Endothelial cell of umbilical vein (primary cell): ENCODE measurements around the gene WDR76. TPM values are rescaled to one million over a fixed set of nuclear protein-coding genes. Genes with fewer than 3 reads are reported as not detected.
A peak's percentile ranks its signal among the peaks of the same experiment; 100 is the strongest.

Experiments used
- BruUV-seq: library from RNA; stranded (reverse); fragments of 400-500 nt; replicated peaks from 2 replicates; lab custom pipeline; 2021; lab: Mats Ljungman, UMichigan
- CTCF ChIA-PET: fragments of 300-600, 350-600 bp; sonication (Branson Sonifier 250); formaldehyde crosslinking; loops from one replicate; lab custom pipeline; 2021; ENCODE audit warnings: antibody characterized with exemption, inconsistent platforms; lab: Charles Lee
- POLR2A ChIA-PET: fragments of 300-600, 350-600 bp; sonication (Branson Sonifier 250); formaldehyde crosslinking; loops from one replicate; lab custom pipeline; 2021; ENCODE audit warnings: antibody characterized with exemption, inconsistent platforms; lab: Charles Lee
- DNase-seq: peaks from one replicate; pipeline ENCODE4 v3.0.0-alpha.2; 2011; ENCODE audit warnings: low read depth, low spot score
- FAIRE-seq: peaks from 2 replicates; lab custom pipeline; 2011; peaks lifted over from hg19 to GRCh38; lab: Jason Lieb, UNC
- H2AFZ ChIP-seq: 2 replicates; pipeline ENCODE4 v1.6.0; 2012; ENCODE audit warnings: low read depth, low read length, control low read depth, inconsistent platforms
- H3K27ac ChIP-seq: 2 replicates; pipeline ENCODE4 v1.5.1; 2011; ENCODE audit warnings: low read depth, mild to moderate bottlenecking, control low read depth, low read length, moderate library complexity; ENCODE audit not compliant: insufficient read depth
- H3K27me3 ChIP-seq, 2 experiments: 2 replicates each; pipeline versions ENCODE4 v1.6.0 to v1.6.1; 2011; ENCODE audit warnings: low read length in 2 of 2, mixed read lengths in 1 of 2; ENCODE audit not compliant: control insufficient read depth in 2 of 2, insufficient read depth in 2 of 2
- H3K36me3 ChIP-seq, 2 experiments: 2 replicates in 1 of 2; 3 replicates in 1 of 2; pipeline ENCODE4 v1.5.1; 2011; ENCODE audit warnings: low read length in 2 of 2, mild to moderate bottlenecking in 1 of 2, moderate library complexity in 1 of 2; ENCODE audit not compliant: control insufficient read depth in 2 of 2, insufficient read depth in 2 of 2; ENCODE audit errors: extremely low read depth in 1 of 2
- H3K4me1 ChIP-seq: 3 replicates; pipeline ENCODE4 v1.5.1; 2011; ENCODE audit warnings: mild to moderate bottlenecking, low read length; ENCODE audit not compliant: control insufficient read depth, insufficient read depth; ENCODE audit errors: extremely low read depth
- H3K4me2 ChIP-seq: 2 replicates; pipeline ENCODE4 v1.6.1; 2011; ENCODE audit warnings: low read length, control low read depth, mixed read lengths; ENCODE audit not compliant: insufficient read depth
- H3K4me3 ChIP-seq, 3 experiments: fragments of 200-600 bp in 1 of 3; sonication (generic), shearing (Covaris generic) in 1 of 3; replicated peaks in 1 of 3; 2 replicates each; pipeline ENCODE4 v1.5.1; 2011 to 2016; ENCODE audit warnings: control low read depth in 3 of 3, low read length in 3 of 3, mild to moderate bottlenecking in 2 of 3, inconsistent platforms in 1 of 3, low read depth in 1 of 3, moderate library complexity in 1 of 3; ENCODE audit not compliant: insufficient read depth in 1 of 3
- H3K79me2 ChIP-seq: 2 replicates; pipeline ENCODE4 v1.6.0; 2012; ENCODE audit warnings: low read length, inconsistent platforms; ENCODE audit not compliant: control insufficient read depth, insufficient read depth
- H3K9ac ChIP-seq: replicated peaks from 2 replicates; pipeline ENCODE3; 2011; ENCODE audit warnings: low read length, control low read depth; ENCODE audit not compliant: insufficient read depth; ENCODE audit errors: extremely low read depth
- H3K9me1 ChIP-seq: replicated peaks from 3 replicates; pipeline ENCODE4 v1.6.0; 2011; ENCODE audit warnings: mild to moderate bottlenecking, low read length; ENCODE audit not compliant: control insufficient read depth, insufficient read depth; ENCODE audit errors: extremely low read depth
- H3K9me3 ChIP-seq: replicated peaks from 2 replicates; pipeline ENCODE4 v1.5.1; 2012; ENCODE audit warnings: low read length, inconsistent platforms; ENCODE audit not compliant: control insufficient read depth, insufficient read depth
- H4K20me1 ChIP-seq: replicated peaks from 2 replicates; pipeline ENCODE3; 2011; ENCODE audit warnings: mild to moderate bottlenecking, low read length; ENCODE audit not compliant: control insufficient read depth, insufficient read depth; ENCODE audit errors: extremely low read depth
- FOS ChIP-seq: IDR thresholded peaks from 2 replicates; pipeline ENCODE4 v1.6.1; 2011; ENCODE audit warnings: mild to moderate bottlenecking, low read length, moderate library complexity, borderline replicate concordance; ENCODE audit not compliant: insufficient read depth
- JUN ChIP-seq: IDR thresholded peaks from 2 replicates; pipeline ENCODE4 v1.6.1; 2011; ENCODE audit warnings: borderline replicate concordance, low read depth; ENCODE audit not compliant: insufficient read length, insufficient read depth
- dilution Hi-C: fragments of 300-500 bp; cut with MboI; formaldehyde crosslinking; loops from one replicate; pipeline ENCODE4 v1.15.0; 2019; ENCODE audit warnings: low sequenced_read_pairs; ENCODE audit not compliant: extremely low pct_ligation_motif_present
- intact Hi-C: fragments of 100-400 bp; cut with micrococcal nuclease; formaldehyde crosslinking; loops from one replicate; pipeline ENCODE4 v1.10.0; 2022
- polyA plus RNA-seq, 4 experiments: library from polyadenylated mRNA; depleted of rRNA in 3 of 4; stranded (reverse) in 3 of 4; unstranded in 1 of 4; fragments of >200 nt; gene quantifications; 2 replicates each; pipeline versions ENCODE4 v1.2.1 to v1.2.3, GENCODE V29; 2011 to 2012; ENCODE audit warnings: missing spikeins in 1 of 4
- total RNA-seq: library from RNA; stranded (reverse); gene quantifications from 2 replicates; pipeline ENCODE4 v1.2.3, GENCODE V29; 2021
- TF ChIP-seq, protein P1 (sequence below), 2 donors: IDR thresholded peaks; 1 replicate in 1 of 2; 2 replicates in 1 of 2; pipeline ENCODE4 v1.5.1; 2011; ENCODE audit warnings: low read length in 2 of 2, mild to moderate bottlenecking in 2 of 2, moderate library complexity in 2 of 2, control low read depth in 1 of 2, inconsistent platforms in 1 of 2, low read depth in 1 of 2; ENCODE audit not compliant: insufficient read depth in 1 of 2; ENCODE audit errors: extremely low read depth in 1 of 2

The WDR76 gene
- total and polyA plus RNA-seq, 2 donors (not counting 3 experiments of a cell fraction or from before 2014, with no cell fraction given), result 3.1 to 25.2 TPM

DNA sequence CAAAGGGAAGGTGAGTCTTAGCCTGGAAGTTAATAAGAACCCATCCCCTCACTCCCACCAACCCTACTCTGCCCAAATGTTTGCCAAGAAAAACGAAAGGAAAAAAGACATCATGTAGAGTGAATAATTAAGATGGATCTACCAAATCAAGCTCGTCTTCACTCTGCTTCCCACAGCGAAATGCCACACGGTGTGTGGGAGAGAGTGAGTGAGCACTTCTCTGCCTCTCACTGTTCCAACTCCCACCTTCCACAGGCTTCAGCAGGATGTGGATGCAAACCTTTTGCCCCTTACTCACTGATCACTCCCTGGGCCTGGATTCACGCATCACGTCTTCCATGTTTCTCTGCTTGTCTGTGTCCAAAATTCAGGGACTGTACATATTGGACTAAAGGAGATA is 85.4 kb downstream of the WDR76 start:
- ChIA-PET CTCF (interaction anchor here (1.0 kb wide), 1 partner anchor 154 kb away, joined by 4 read pairs; no protein-coding TSS in a partner anchor), POLR2A (no interaction called here)
- Histone ChIP-seq H3K27ac (peak overlapping the region; percentile 89), H4K20me1 (no peaks in the 10 kb centered on the region), H2AFZ (no peak overlapping the region), H3K4me2 (no peak overlapping the region), H3K4me1 (peaks cover 38% of the 10 kb centered on the region), H3K27me3 (no peaks in the 10 kb centered on the region), H3K4me3 (no peak overlapping the region), H3K9ac (no peak overlapping the region), H3K9me3 (no peaks in the 10 kb centered on the region), H3K79me2 (no peaks in the 10 kb centered on the region), H3K36me3 (peaks cover 0 to 5% of the 10 kb centered on the region in 2 experiments), H3K9me1 (no peaks in the 10 kb centered on the region)
- no peak for TF ChIP-seq FOS
- TF ChIP-seq JUN, result no peak
- TF ChIP-seq, protein P1, sequence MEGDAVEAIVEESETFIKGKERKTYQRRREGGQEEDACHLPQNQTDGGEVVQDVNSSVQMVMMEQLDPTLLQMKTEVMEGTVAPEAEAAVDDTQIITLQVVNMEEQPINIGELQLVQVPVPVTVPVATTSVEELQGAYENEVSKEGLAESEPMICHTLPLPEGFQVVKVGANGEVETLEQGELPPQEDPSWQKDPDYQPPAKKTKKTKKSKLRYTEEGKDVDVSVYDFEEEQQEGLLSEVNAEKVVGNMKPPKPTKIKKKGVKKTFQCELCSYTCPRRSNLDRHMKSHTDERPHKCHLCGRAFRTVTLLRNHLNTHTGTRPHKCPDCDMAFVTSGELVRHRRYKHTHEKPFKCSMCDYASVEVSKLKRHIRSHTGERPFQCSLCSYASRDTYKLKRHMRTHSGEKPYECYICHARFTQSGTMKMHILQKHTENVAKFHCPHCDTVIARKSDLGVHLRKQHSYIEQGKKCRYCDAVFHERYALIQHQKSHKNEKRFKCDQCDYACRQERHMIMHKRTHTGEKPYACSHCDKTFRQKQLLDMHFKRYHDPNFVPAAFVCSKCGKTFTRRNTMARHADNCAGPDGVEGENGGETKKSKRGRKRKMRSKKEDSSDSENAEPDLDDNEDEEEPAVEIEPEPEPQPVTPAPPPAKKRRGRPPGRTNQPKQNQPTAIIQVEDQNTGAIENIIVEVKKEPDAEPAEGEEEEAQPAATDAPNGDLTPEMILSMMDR (IDR thresholded peaks at IDR 0.05; ENCODE audit: extremely low read depth in 1 of 2, insufficient read depth in 1 of 2, low read depth in 1 of 2, low read length in 2 of 2), result no peak
- intact Hi-C loops, result loop anchor here (5.0 to 10.0 kb wide), 2 partner anchors 283 to 375 kb away; partner anchors contain the start of genes FRMD5 and GOLM2
- dilution Hi-C loops, result no loop called here
- DNase-seq (no peak), FAIRE-seq (no peak)
- no TSS peak for BruUV-seq
